HK-2 (cell line): ENCODE measurements around the gene CDH22.
A peak's percentile ranks its signal among the peaks of the same experiment; 100 is the strongest.

ENCODE experiments used
- DNase-seq: peaks from one replicate; pipeline ENCODE4 v3.0.0-alpha.2; 2018; ENCODE audit not compliant: unreplicated experiment

Gene CDH22

GRCh38 chr20:46324379-46324778 is 16.1 kb upstream of the CDH22 start:
- no peak for DNase-seq

GRCh38 chr20:46323557-46323956 is 15.3 kb upstream of the CDH22 start:
- DNase-seq: no peak

- DNase-seq: no peak
These were observed 14.3 kb upstream of the CDH22 start for GRCh38 chr20:46322641-46323040.

GRCh38 chr20:46317685-46318177 is 9.4 kb upstream of the CDH22 start:
- DNase-seq: no peak

GRCh38 chr20:46316984-46317684 is 8.8 kb upstream of the CDH22 start:
- no peak for DNase-seq

GRCh38 chr20:46315311-46315710 is 7.0 kb upstream of the CDH22 start:
- DNase-seq: no peak

- DNase-seq: no peak
These were observed 4.9 kb upstream of the CDH22 start for GRCh38 chr20:46312945-46313861.

- DNase-seq: no peak
These were observed 4.0 kb upstream of the CDH22 start for GRCh38 chr20:46312075-46312944.

GRCh38 chr20:46311719-46312074 is 3.4 kb upstream of the CDH22 start:
- DNase-seq: no peak

GRCh38 chr20:46311039-46311650 is 2.8 kb upstream of the CDH22 start:
- DNase-seq: no peak

- no peak for DNase-seq
These were observed 1.6 kb upstream of the CDH22 start for GRCh38 chr20:46309945-46310344.

GRCh38 chr20:46307999-46308257 is 370 bp downstream of the CDH22 start:
- DNase-seq: no peak

GRCh38 chr20:46307139-46307998 is 929 bp downstream of the CDH22 start:
- DNase-seq: peak; percentile 55

GRCh38 chr20:46306743-46307138 is 1.6 kb downstream of the CDH22 start:
- no peak for DNase-seq

- no peak for DNase-seq
These were observed 2.3 kb downstream of the CDH22 start for GRCh38 chr20:46305973-46306360.

GRCh38 chr20:46305331-46305972 is 2.8 kb downstream of the CDH22 start:
- DNase-seq: no peak

GRCh38 chr20:46304852-46305251 is 3.4 kb downstream of the CDH22 start:
- no peak for DNase-seq

- DNase-seq: no peak
These were observed 3.9 kb downstream of the CDH22 start for GRCh38 chr20:46304361-46304760.

- no peak for DNase-seq
These were observed 4.9 kb downstream of the CDH22 start for GRCh38 chr20:46303176-46303956.

- DNase-seq: no peak
These were observed 6.2 kb downstream of the CDH22 start for GRCh38 chr20:46302106-46302505.
